Peyer's patch (tissue), 4 donors: ENCODE measurements around the gene KRTAP1-1. TPM values are rescaled to one million over a fixed set of nuclear protein-coding genes. Genes with fewer than 3 reads are reported as not detected.

Experiments used
- DNase-seq, 3 donors: peaks; one replicate each; pipeline ENCODE4 v3.0.0-alpha.2; 2017 to 2019
- H3K27ac ChIP-seq, 4 donors: fragments of 200-600 bp; sonication (generic); one replicate each; pipeline ENCODE4 v1.5.1; 2016 to 2019
- H3K27me3 ChIP-seq, 2 donors: fragments of 200-600 bp; sonication (generic); one replicate each; pipeline ENCODE4 v1.5.1; 2019
- H3K36me3 ChIP-seq, 3 donors: fragments of 200-600 bp; sonication (generic); one replicate each; pipeline ENCODE4 v1.5.1; 2016 to 2019
- H3K4me1 ChIP-seq, 4 donors: fragments of 200-600 bp; sonication (generic); one replicate each; pipeline ENCODE4 v1.5.1; 2016 to 2019
- H3K4me3 ChIP-seq, 4 donors: fragments of 200-600 bp; sonication (generic); 1 replicate in 3 of 4; 2 replicates in 1 of 4; pipeline ENCODE4 v1.5.1; 2016 to 2019; ENCODE audit warnings: mild to moderate bottlenecking in 1 of 4
- H3K9me3 ChIP-seq, 4 donors: fragments of 200-600 bp; sonication (generic); one replicate each; pipeline ENCODE4 v1.5.1; 2016 to 2019; ENCODE audit warnings: mild to moderate bottlenecking in 1 of 4
- CTCF ChIP-seq, 6 experiments: fragments of 450-650 bp in 4 of 6; fragments of 200-600 bp in 2 of 6; sonication (generic) in 1 of 6; IDR thresholded peaks; one replicate each; pipeline ENCODE4 v1.5.1; 2017 to 2019; ENCODE audit warnings: antibody characterized with exemption in 6 of 6, mild to moderate bottlenecking in 3 of 6, moderate library complexity in 1 of 6
- POLR2A ChIP-seq, 2 donors: fragments of 450-650 bp; IDR thresholded peaks; one replicate each; pipeline ENCODE4 v1.5.1; 2017; ENCODE audit warnings: antibody characterized with exemption in 2 of 2, mild to moderate bottlenecking in 2 of 2, moderate library complexity in 2 of 2
- total RNA-seq, 4 donors: library from RNA; depleted of rRNA; stranded (reverse); fragments of >200 nt; gene quantifications; one replicate each; pipeline ENCODE4 v1.1.0, GENCODE V29; 2016

Gene KRTAP1-1
- total RNA-seq, 4 donors from 2014 or later, result not detected

GRCh38 chr17:40997361-40997760, 43.9 kb downstream of the KRTAP1-1 start:
- Histone ChIP-seq H3K4me3 (no peak overlapping the region), H3K27ac (no peak overlapping the region), H3K36me3 (no peaks in the 10 kb centered on the region), H3K9me3 (no peaks in the 10 kb centered on the region), H3K4me1 (no peaks in the 10 kb centered on the region), H3K27me3 (no peaks in the 10 kb centered on the region)
- TF ChIP-seq CTCF (IDR thresholded peaks at IDR 0.05) (no peak), POLR2A (IDR thresholded peaks at IDR 0.05) (no peak)
- DNase-seq, result no peak

GRCh38 chr17:40996829-40997228, 44.4 kb downstream of the KRTAP1-1 start:
- Histone ChIP-seq H3K27me3 (no peaks in the 10 kb centered on the region), H3K4me1 (no peaks in the 10 kb centered on the region), H3K4me3 (no peak overlapping the region), H3K36me3 (no peaks in the 10 kb centered on the region), H3K27ac (no peak overlapping the region), H3K9me3 (no peaks in the 10 kb centered on the region)
- no peak for TF ChIP-seq CTCF (IDR thresholded peaks at IDR 0.05)
- no peak for DNase-seq

- Histone ChIP-seq H3K4me3 (no peak overlapping the region), H3K9me3 (no peaks in the 10 kb centered on the region), H3K27ac (no peak overlapping the region), H3K36me3 (no peaks in the 10 kb centered on the region), H3K4me1 (no peaks in the 10 kb centered on the region), H3K27me3 (no peaks in the 10 kb centered on the region)
- DNase-seq, result no peak
- no peak for TF ChIP-seq CTCF (IDR thresholded peaks at IDR 0.05)
Observed at GRCh38 chr17:40995116-40995515, 46.1 kb downstream of the KRTAP1-1 start.

GRCh38 chr17:40993839-40994238, 47.4 kb downstream of the KRTAP1-1 start, which contains the start of gene KRTAP3-3:
KRTAP3-3 (minus strand) TSS chr17:40994164; CDS start chr17:40994097, 67 bp downstream.
- no peak for TF ChIP-seq CTCF (IDR thresholded peaks at IDR 0.05)
- TF ChIP-seq POLR2A (IDR thresholded peaks at IDR 0.05), result no peak
- Histone ChIP-seq H3K27ac (no peak within 1 kb of the TSS), H3K4me3 (no peak within 1 kb of the TSS), H3K9me3 (no peaks in the 10 kb centered on the region), H3K27me3 (no peaks in the 10 kb centered on the region), H3K4me1 (no peaks in the 10 kb centered on the region), H3K36me3 (no peaks in the 10 kb centered on the region)
- no peak for DNase-seq

- H3K4me1 ChIP-seq, result no peaks in the 10 kb centered on the region
- H3K4me3 ChIP-seq, result no peak overlapping the region
- DNase-seq, result no peak
- H3K27me3 ChIP-seq, result no peaks in the 10 kb centered on the region
- no peaks in the 10 kb centered on the region for H3K36me3 ChIP-seq
- H3K9me3 ChIP-seq, result no peaks in the 10 kb centered on the region
- TF ChIP-seq POLR2A (IDR thresholded peaks at IDR 0.05) (no peak), CTCF (IDR thresholded peaks at IDR 0.05) (no peak)
- H3K27ac ChIP-seq, result no peak overlapping the region
Observed at GRCh38 chr17:40993084-40993483, 48.2 kb downstream of the KRTAP1-1 start.

- TF ChIP-seq CTCF (IDR thresholded peaks at IDR 0.05) (no peak), POLR2A (IDR thresholded peaks at IDR 0.05) (no peak)
- H3K27me3 ChIP-seq, result no peaks in the 10 kb centered on the region
- H3K36me3 ChIP-seq, result no peaks in the 10 kb centered on the region
- DNase-seq, result no peak
- H3K4me1 ChIP-seq, result no peaks in the 10 kb centered on the region
- H3K27ac ChIP-seq, result no peak overlapping the region
- no peaks in the 10 kb centered on the region for H3K9me3 ChIP-seq
- no peak overlapping the region for H3K4me3 ChIP-seq
Observed at GRCh38 chr17:40992666-40993065, 48.6 kb downstream of the KRTAP1-1 start.
